HepG2 (cell line): ENCODE measurements around the gene COL5A1. TPM values are rescaled to one million over a fixed set of nuclear protein-coding genes. Genes with fewer than 3 reads are reported as not detected.

Experiments
- ATAC-seq: fragments of 200-7000 bp; cut with Tn5 transposase; 3 replicates; pipeline ENCODE4 v1.9.1; 2020; ENCODE audit warnings: mild to moderate bottlenecking, moderate library complexity
- BruUV-seq: library from RNA; stranded (reverse); fragments of 400-500 nt; replicated peaks from 2 replicates; lab custom pipeline; 2021; lab: Mats Ljungman, UMichigan
- CTCF ChIA-PET: fragments of 300-600 bp; formaldehyde crosslinking; extraction: SDS; loops from one replicate; lab custom pipeline; 2021; ENCODE audit warnings: low total read pairs, inconsistent platforms, low intra/inter-chr PET ratio; lab: Yijun Ruan, JAX
- POLR2A ChIA-PET: fragments of 350-600 bp; sonication (Branson Sonifier 250); formaldehyde crosslinking; loops from one replicate; lab custom pipeline; 2020; ENCODE audit warnings: antibody characterized with exemption, inconsistent platforms; lab: Yijun Ruan, JAX
- DNase-seq: peaks from one replicate; pipeline ENCODE4 v3.0.0-alpha.2; 2015; ENCODE audit warnings: low spot score
- FAIRE-seq: peaks from 3 replicates; lab custom pipeline; 2011; peaks lifted over from hg19 to GRCh38; lab: Jason Lieb, UNC
- H2AFZ ChIP-seq: one replicate; pipeline ENCODE4 v1.6.1; 2011; ENCODE audit warnings: low read length, inconsistent platforms
- H3K27ac ChIP-seq: fragments of 300-600 bp; 3 replicates; pipeline ENCODE4 v1.8.0; 2011; ENCODE audit warnings: mixed run types, mild to moderate bottlenecking, mixed read lengths, low read length, inconsistent platforms; ENCODE audit not compliant: insufficient read depth; ENCODE audit errors: extremely low read length
- H3K27me3 ChIP-seq, 2 experiments: fragments of 200-600 bp in 1 of 2; 2 replicates in 1 of 2; 3 replicates in 1 of 2; pipeline versions ENCODE4 v1.6.0 to v1.8.0; 2011; ENCODE audit warnings: low read length in 2 of 2, mild to moderate bottlenecking in 2 of 2, moderate library complexity in 2 of 2, inconsistent platforms in 1 of 2; ENCODE audit not compliant: insufficient read depth in 2 of 2, control insufficient read depth in 1 of 2
- H3K36me3 ChIP-seq, 2 experiments: fragments of 200-600 bp in 1 of 2; replicated peaks in 1 of 2; 2 replicates in 1 of 2; 3 replicates in 1 of 2; pipeline versions ENCODE4 v1.5.1 to v1.8.0; 2011; ENCODE audit warnings: low read length in 2 of 2, inconsistent platforms in 1 of 2; ENCODE audit not compliant: insufficient read depth in 2 of 2, control insufficient read depth in 1 of 2
- H3K4me1 ChIP-seq: 2 replicates; pipeline ENCODE4 v1.5.1; 2012; ENCODE audit warnings: low read length, inconsistent platforms; ENCODE audit not compliant: insufficient read depth
- H3K4me2 ChIP-seq: 2 replicates; pipeline ENCODE4 v1.6.0; 2011; ENCODE audit warnings: low read depth, low read length, inconsistent platforms
- H3K4me3 ChIP-seq, 3 experiments: fragments of 200-600 bp in 1 of 3; sonication (generic), shearing (Covaris generic) in 1 of 3; replicated peaks in 1 of 3; 2 replicates each; pipeline ENCODE4 v1.5.1; 2011 to 2016; ENCODE audit warnings: low read length in 3 of 3, inconsistent platforms in 2 of 3, low read depth in 2 of 3, mild to moderate bottlenecking in 2 of 3, control low read depth in 1 of 3, mixed read lengths in 1 of 3; ENCODE audit not compliant: insufficient read depth in 1 of 3
- H3K79me2 ChIP-seq: one replicate; pipeline ENCODE4 v1.6.1; 2011; ENCODE audit warnings: low read length, inconsistent platforms; ENCODE audit not compliant: insufficient read depth
- H3K9ac ChIP-seq: 2 replicates; pipeline ENCODE4 v1.6.0; 2011; ENCODE audit warnings: mild to moderate bottlenecking, low read depth, low read length, inconsistent platforms; ENCODE audit not compliant: insufficient read depth
- H3K9me3 ChIP-seq: 2 replicates; pipeline ENCODE4 v1.5.1; 2012; ENCODE audit warnings: mild to moderate bottlenecking, low read length
- H4K20me1 ChIP-seq: 2 replicates; pipeline ENCODE4 v1.6.0; 2011; ENCODE audit warnings: inconsistent platforms, mild to moderate bottlenecking, low read length, moderate library complexity; ENCODE audit not compliant: insufficient read depth
- CAMTA2 ChIP-seq: sonication (generic); formaldehyde crosslinking; IDR thresholded peaks from 2 replicates; pipeline ENCODE4 v1.4.0; 2020; ENCODE audit warnings: mild to moderate bottlenecking, missing genetic modification reagents, borderline replicate concordance
- CCAR2 ChIP-seq: fragments of 200-400 bp; formaldehyde crosslinking; optimal IDR thresholded peaks from 2 replicates; pipeline ENCODE3; 2018; ENCODE audit warnings: low read depth, mild to moderate bottlenecking, low read length, moderate library complexity
- CHD4 ChIP-seq: fragments of 200-600 bp; sonication (generic); IDR thresholded peaks from 2 replicates; pipeline ENCODE4 v1.7.0; 2017; ENCODE audit warnings: mild to moderate bottlenecking, low read length, borderline replicate concordance
- CREBL2 ChIP-seq: sonication (generic); formaldehyde crosslinking; IDR thresholded peaks from 2 replicates; pipeline ENCODE4 v1.8.1; 2023; ENCODE audit warnings: missing genetic modification reagents, mild to moderate bottlenecking, borderline replicate concordance
- JDP2 ChIP-seq: sonication (generic); formaldehyde crosslinking; IDR thresholded peaks from 2 replicates; pipeline ENCODE4 v1.8.1; 2022; ENCODE audit warnings: missing genetic modification reagents, borderline replicate concordance
- MAZ ChIP-seq, 2 experiments: sonication (generic) in 1 of 2; formaldehyde crosslinking in 1 of 2; IDR thresholded peaks; 2 replicates each; pipeline versions ENCODE4 v1.5.0 to v1.6.1; 2012 to 2020; ENCODE audit warnings: low read depth in 2 of 2, mild to moderate bottlenecking in 2 of 2, borderline replicate concordance in 1 of 2, improper control_type of control experiment in 1 of 2, low read length in 1 of 2, missing genetic modification reagents in 1 of 2, moderate library complexity in 1 of 2
- PTBP1 ChIP-seq: fragments of 200-400 bp; formaldehyde crosslinking; IDR thresholded peaks from 2 replicates; pipeline ENCODE4 v1.6.1; 2018; ENCODE audit warnings: low read length, low read depth; ENCODE audit not compliant: poor library complexity, severe bottlenecking
- RARA ChIP-seq: IDR thresholded peaks from 2 replicates; pipeline ENCODE4 v1.6.1; 2016; ENCODE audit warnings: missing genetic modification reagents, missing compliant biosample characterization
- RBM39 ChIP-seq: fragments of 200-400 bp; formaldehyde crosslinking; IDR thresholded peaks from one replicate; pipeline ENCODE4 v1.6.1; 2018; ENCODE audit warnings: antibody characterized with exemption, mild to moderate bottlenecking, low read depth, low read length; ENCODE audit not compliant: poor library complexity, severe bottlenecking
- THAP8 ChIP-seq: sonication (generic); formaldehyde crosslinking; IDR thresholded peaks from 2 replicates; pipeline ENCODE4 v1.5.1; 2020; ENCODE audit warnings: missing genetic modification reagents, mild to moderate bottlenecking, borderline replicate concordance
- ZNF496 ChIP-seq: sonication (generic); formaldehyde crosslinking; IDR thresholded peaks from 2 replicates; pipeline ENCODE4 v1.8.1; 2023; ENCODE audit warnings: mild to moderate bottlenecking, moderate library complexity, missing genetic modification reagents; ENCODE audit not compliant: insufficient replicate concordance
- ZNF629 ChIP-seq: sonication (generic); formaldehyde crosslinking; conservative IDR thresholded peaks from 2 replicates; pipeline ENCODE4 v1.5.0; 2020; ENCODE audit warnings: missing genetic modification reagents
- ZNF644 ChIP-seq: IDR thresholded peaks from 2 replicates; pipeline ENCODE4 v1.6.1; 2016; ENCODE audit warnings: low read depth
- ZSCAN30 ChIP-seq: sonication (generic); formaldehyde crosslinking; IDR thresholded peaks from 2 replicates; pipeline ENCODE4 v1.5.0; 2020; ENCODE audit warnings: mild to moderate bottlenecking, missing genetic modification reagents
- WGBS: methylation state at CpG from one replicate; pipeline ENCODE4 v1.1.6; 2017; ENCODE audit warnings: low lambda C conversion rate; 5-methylcytosine and 5-hydroxymethylcytosine counted together
- in situ Hi-C: cut with HindIII; loops from 2 replicates; pipeline ENCODE4 v1.10.0; 2017; ENCODE audit warnings: low pct_unique_long_range_greater_than_20kb; ENCODE audit not compliant: extremely low pct_ligation_motif_present
- intact Hi-C: fragments of 100-400 bp; cut with micrococcal nuclease; formaldehyde crosslinking; loops from one replicate; pipeline ENCODE4 v1.10.0; 2022; ENCODE audit not compliant: unreplicated experiment
- polyA plus RNA-seq, 8 experiments: library from polyadenylated mRNA; depleted of rRNA in 3 of 8; stranded (reverse) in 7 of 8; unstranded in 1 of 8; fragments of >200 nt; fragmentation: Illumina TruSeq in 4 of 8; extraction: Trizol in 4 of 8; gene quantifications; 2 replicates each; pipeline versions ENCODE4 v1.2.1 to v1.2.3, GENCODE V29; 2011 to 2016; ENCODE audit warnings: low read depth in 4 of 8, missing spikeins in 1 of 8, mixed read lengths in 1 of 8; ENCODE audit not compliant: insufficient read depth in 1 of 8
- total RNA-seq, 5 experiments: library from RNA; depleted of rRNA; stranded (reverse); fragments of >200 nt; fragmentation: Illumina TruSeq; extraction: Trizol; gene quantifications; 2 replicates each; pipeline ENCODE4 v1.2.3, GENCODE V29; 2016; ENCODE audit warnings: low read depth in 1 of 5
- TF ChIP-seq, protein P1 (sequence below): sonication (generic); formaldehyde crosslinking; IDR thresholded peaks from 2 replicates; pipeline ENCODE4 v1.8.1; 2023; ENCODE audit warnings: mild to moderate bottlenecking, missing genetic modification reagents, borderline replicate concordance

COL5A1 gene
- total and polyA plus RNA-seq, 2 of the 13 experiments (the other 11 are each of a cell fraction or from before 2014, with no cell fraction given): not detected

DNA sequence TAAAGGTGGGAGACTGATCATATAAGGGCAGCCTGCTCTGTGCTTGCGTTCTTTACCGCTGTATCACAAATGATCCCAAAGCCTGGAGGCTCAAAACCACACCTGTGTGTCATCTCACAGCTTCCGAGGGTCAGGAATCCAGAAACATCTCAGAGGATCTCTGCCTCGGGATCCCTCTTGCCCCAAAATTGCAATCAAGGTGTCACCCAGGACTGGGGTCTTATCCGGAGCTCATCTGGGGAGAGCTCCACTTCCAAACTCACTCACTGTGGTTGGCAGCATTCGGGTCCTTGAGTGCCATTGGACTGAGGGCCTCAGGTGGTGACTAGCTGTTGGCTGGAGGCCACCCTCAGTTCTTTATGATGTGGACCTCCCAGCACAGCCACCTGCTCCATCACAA is 212.3 kb downstream of the COL5A1 start:
- Histone ChIP-seq H3K4me3 (no peak overlapping the region), H3K79me2 (no peaks in the 10 kb centered on the region), H2AFZ (no peak overlapping the region), H3K9ac (no peak overlapping the region), H3K27me3 (peaks cover 0 to 34% of the 10 kb centered on the region in 2 experiments; a peak in 3 of 5 replicates), H3K4me1 (no peaks in the 10 kb centered on the region), H4K20me1 (no peaks in the 10 kb centered on the region), H3K27ac (no peak overlapping the region), H3K36me3 (no peaks in the 10 kb centered on the region), H3K9me3 (no peaks in the 10 kb centered on the region; the same call in none of the 2 replicates), H3K4me2 (no peak overlapping the region)
- intact Hi-C loops: no loop called here
- BruUV-seq: no TSS peak
- FAIRE-seq: no peak
- CTCF ChIA-PET: no interaction called here
- in situ Hi-C loops: no loop called here
- POLR2A ChIA-PET: no interaction called here
- no peak for DNase-seq
- TF ChIP-seq CAMTA2 (CRISPR knock-in tag) (no peak), ZSCAN30 (CRISPR knock-in tag) (no peak), CREBL2 (CRISPR knock-in tag) (no peak), MAZ (IDR thresholded peaks at IDR 0.05; ENCODE audit: borderline replicate concordance, low read depth, low read length) (no peak), MAZ (CRISPR knock-in tag; IDR thresholded peaks at IDR 0.05; ENCODE audit: low read depth) (no peak), RBM39 (no peak), ZNF644 (CRISPR knock-in tag) (no peak), ZNF629 (CRISPR knock-in tag) (no peak), ZNF496 (CRISPR knock-in tag) (no peak), JDP2 (CRISPR knock-in tag) (no peak), PTBP1 (no peak), RARA (CRISPR knock-in tag) (no peak), CHD4 (no peak), THAP8 (CRISPR knock-in tag) (no peak), CCAR2 (no peak)
- TF ChIP-seq, protein P1, sequence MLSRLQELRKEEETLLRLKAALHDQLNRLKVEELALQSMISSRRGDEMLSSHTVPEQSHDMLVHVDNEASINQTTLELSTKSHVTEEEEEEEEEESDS: no peak
- no peak for ATAC-seq
- 6% methylated on average over 4 of the region's 6 CpGs for WGBS
